Measurements from ENCODE around the gene COPA. TPM values are rescaled to one million over a fixed set of nuclear protein-coding genes. Genes with fewer than 3 reads are reported as not detected.

Gene COPA
- total and polyA plus RNA-seq, 2 donors (not counting 3 experiments of a cell fraction or from before 2014, with no cell fraction given), result 127 to 185 TPM

DNA sequence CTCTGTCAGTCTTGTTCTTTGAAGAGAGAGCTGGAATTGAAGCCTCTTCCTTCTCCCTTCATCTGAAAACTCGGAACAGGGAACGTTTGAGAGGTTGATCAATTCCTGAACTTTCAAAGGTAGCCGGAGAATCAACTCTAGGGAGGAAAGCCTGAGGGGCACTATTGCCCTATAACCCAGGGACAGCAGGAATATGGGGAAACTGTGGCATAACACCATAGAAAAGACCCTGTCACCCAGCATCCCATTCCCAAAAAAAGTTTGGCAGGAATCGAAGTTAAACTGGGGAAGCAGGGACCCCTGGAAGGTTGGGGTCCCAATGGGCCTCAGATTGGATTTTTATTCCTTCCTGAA, 18.7 kb upstream of the COPA start:
- no peak overlapping the region for H2AFZ ChIP-seq (ENCODE audit: low read depth, low read length)
- H3K4me3 ChIP-seq (replicated peaks in 1 of 3; ENCODE audit: insufficient read depth in 1 of 3, low read depth in 1 of 3, low read length in 3 of 3), result no peak overlapping the region
- no peaks in the 10 kb centered on the region for H3K9me3 ChIP-seq (replicated peaks; ENCODE audit: control insufficient read depth, insufficient read depth, low read length)
- peaks cover 0 to 1% of the 10 kb centered on the region in 2 experiments for H3K27me3 ChIP-seq (ENCODE audit: control insufficient read depth in 2 of 2, insufficient read depth in 2 of 2, low read length in 2 of 2)
- ChIA-PET POLR2A (no interaction called here), CTCF (interaction anchor here (0.8 to 1.2 kb wide), 2 partner anchors 9 to 15 kb away, joined by 3 to 4 read pairs; no protein-coding TSS in a partner anchor)
- FAIRE-seq (no peak), DNase-seq (ENCODE audit: low read depth, low spot score) (no peak)
- BruUV-seq (replicated peaks), result no TSS peak
- TF ChIP-seq FOS (IDR thresholded peaks at IDR 0.05; ENCODE audit: borderline replicate concordance, insufficient read depth, low read length) (no peak), MAX (IDR thresholded peaks at IDR 0.05; ENCODE audit: insufficient read depth, insufficient read length) (no peak), MYC (IDR thresholded peaks at IDR 0.05; ENCODE audit: low read depth, low read length) (no peak), EZH2 (IDR thresholded peaks at IDR 0.05; ENCODE audit: borderline replicate concordance, low read depth, low read length, severe bottlenecking) (no peak), GATA2 (IDR thresholded peaks at IDR 0.05; ENCODE audit: insufficient read depth, insufficient read length, low read depth, low read length) (no peak), JUN (IDR thresholded peaks at IDR 0.05; ENCODE audit: borderline replicate concordance, insufficient read depth, insufficient read length, low read depth) (no peak), POLR2AphosphoS5 (IDR thresholded peaks at IDR 0.05; ENCODE audit: insufficient read depth, low read depth, low read length) (no peak)
- TF ChIP-seq, protein P1, sequence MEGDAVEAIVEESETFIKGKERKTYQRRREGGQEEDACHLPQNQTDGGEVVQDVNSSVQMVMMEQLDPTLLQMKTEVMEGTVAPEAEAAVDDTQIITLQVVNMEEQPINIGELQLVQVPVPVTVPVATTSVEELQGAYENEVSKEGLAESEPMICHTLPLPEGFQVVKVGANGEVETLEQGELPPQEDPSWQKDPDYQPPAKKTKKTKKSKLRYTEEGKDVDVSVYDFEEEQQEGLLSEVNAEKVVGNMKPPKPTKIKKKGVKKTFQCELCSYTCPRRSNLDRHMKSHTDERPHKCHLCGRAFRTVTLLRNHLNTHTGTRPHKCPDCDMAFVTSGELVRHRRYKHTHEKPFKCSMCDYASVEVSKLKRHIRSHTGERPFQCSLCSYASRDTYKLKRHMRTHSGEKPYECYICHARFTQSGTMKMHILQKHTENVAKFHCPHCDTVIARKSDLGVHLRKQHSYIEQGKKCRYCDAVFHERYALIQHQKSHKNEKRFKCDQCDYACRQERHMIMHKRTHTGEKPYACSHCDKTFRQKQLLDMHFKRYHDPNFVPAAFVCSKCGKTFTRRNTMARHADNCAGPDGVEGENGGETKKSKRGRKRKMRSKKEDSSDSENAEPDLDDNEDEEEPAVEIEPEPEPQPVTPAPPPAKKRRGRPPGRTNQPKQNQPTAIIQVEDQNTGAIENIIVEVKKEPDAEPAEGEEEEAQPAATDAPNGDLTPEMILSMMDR (IDR thresholded peaks at IDR 0.05; ENCODE audit: extremely low read depth in 1 of 2, insufficient read depth in 1 of 2, low read depth in 1 of 2, low read length in 2 of 2), result no peak
- no peaks in the 10 kb centered on the region for H3K79me2 ChIP-seq (ENCODE audit: control insufficient read depth, insufficient read depth, low read length)
- no peaks in the 10 kb centered on the region for H3K9me1 ChIP-seq (replicated peaks; ENCODE audit: control insufficient read depth, extremely low read depth, insufficient read depth, low read length)
- H4K20me1 ChIP-seq (replicated peaks; ENCODE audit: control insufficient read depth, extremely low read depth, insufficient read depth, low read length), result peaks cover 2% of the 10 kb centered on the region
- peaks cover 0 to 14% of the 10 kb centered on the region in 2 experiments for H3K36me3 ChIP-seq (ENCODE audit: control insufficient read depth in 2 of 2, extremely low read depth in 1 of 2, insufficient read depth in 2 of 2, low read length in 2 of 2)
- H3K9ac ChIP-seq (replicated peaks; ENCODE audit: extremely low read depth, insufficient read depth, low read length), result no peak overlapping the region
- intact Hi-C loops (cut with micrococcal nuclease) (no loop called here), dilution Hi-C loops (cut with MboI; ENCODE audit: extremely low pct_ligation_motif_present, low sequenced_read_pairs) (no loop called here)
- H3K4me2 ChIP-seq (ENCODE audit: insufficient read depth, low read length), result no peak overlapping the region
- no peaks in the 10 kb centered on the region for H3K4me1 ChIP-seq (ENCODE audit: control insufficient read depth, extremely low read depth, insufficient read depth, low read length)
- no peak overlapping the region for H3K27ac ChIP-seq (ENCODE audit: insufficient read depth, low read depth, low read length)

All from endothelial cell of umbilical vein (primary cell).